NCI-H69 (cell line): ENCODE measurements around the gene HLA-DPA1.

Experiments used
- DNase-seq: peaks from one replicate; lab custom pipeline; 2025; lab: John Stamatoyannopoulos, UW

Gene HLA-DPA1

GRCh38 chr6:33088931-33089620 lies 15.6 kb upstream of the HLA-DPA1 start:
- DNase-seq, result no peak

GRCh38 chr6:33088258-33088930 lies 14.9 kb upstream of the HLA-DPA1 start:
- DNase-seq, result no peak

DNA sequence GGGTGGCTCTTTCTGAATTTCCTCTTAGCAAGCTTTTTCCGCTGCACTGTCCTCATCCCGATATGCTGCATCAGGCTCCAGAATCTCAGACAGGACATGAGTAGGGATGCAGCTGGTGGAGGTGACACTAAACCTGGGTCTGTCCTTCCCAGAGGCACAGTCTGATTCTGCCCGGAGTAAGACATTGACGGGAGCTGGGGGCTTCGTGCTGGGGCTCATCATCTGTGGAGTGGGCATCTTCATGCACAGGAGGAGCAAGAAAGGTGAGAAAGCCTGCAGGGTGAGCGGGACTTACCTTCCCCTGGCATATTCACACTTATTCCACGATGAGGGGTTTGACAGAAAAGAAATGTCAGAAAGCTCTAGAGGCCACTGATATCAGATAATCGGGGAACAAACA lies 12.2 kb upstream of the HLA-DPA1 start:
- DNase-seq, result no peak

DNA sequence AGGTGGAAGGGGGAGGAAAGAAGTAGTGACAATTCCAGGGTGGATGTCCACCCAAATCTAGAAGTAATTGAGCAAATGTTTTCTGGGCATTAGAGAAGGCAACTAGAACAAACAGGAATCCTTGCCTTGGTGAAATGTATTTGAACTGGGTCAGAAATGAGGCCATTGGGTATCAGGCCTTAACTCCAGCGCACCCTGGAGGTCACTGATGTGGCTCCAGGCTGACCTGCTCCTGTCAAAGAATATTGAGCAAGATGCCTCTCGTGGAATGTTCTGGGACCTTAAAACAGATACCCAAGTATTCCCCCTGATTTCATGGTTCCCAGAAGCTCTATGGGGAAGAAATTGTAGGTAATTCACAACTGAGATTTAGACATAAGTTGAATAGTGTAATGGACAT lies 9.3 kb upstream of the HLA-DPA1 start:
- DNase-seq, result peak; percentile 66

DNA sequence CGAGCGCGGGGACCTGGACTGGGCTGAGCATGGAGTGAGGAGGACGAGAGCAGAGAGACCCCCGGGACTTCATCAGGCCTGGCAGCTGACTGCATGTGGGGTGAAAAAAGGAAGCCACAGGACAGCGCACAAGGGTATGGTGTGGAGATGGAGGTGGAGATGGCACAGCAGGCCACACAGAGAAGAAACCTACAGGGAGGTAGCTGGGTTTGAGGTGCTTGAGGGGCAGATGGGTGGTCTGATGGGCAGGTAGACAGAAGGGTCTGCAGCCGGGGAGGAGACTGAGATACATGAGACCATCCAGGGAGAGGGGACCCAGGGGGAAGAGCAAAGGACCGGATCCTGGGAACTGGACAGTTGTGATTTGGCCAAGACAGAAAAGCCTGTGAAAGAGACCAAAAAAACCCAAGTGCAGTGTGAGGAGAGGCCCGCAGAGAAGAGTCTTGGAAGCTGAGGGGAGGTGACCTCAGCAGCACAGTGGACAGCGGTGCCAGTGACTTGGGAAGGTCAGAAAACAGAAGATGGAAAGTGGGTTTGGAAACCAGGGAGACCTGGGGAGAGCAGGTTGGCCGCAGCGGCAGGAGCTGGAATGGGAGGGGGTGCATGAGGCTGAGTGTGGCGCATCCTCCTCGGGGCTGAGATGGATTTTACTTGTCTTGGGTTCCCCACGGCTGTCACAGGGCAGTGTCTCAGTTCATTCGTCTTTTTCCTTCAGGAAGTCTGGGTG lies 7.8 kb upstream of the HLA-DPA1 start:
- no peak for DNase-seq

GRCh38 chr6:33080127-33081089 lies 7.0 kb upstream of the HLA-DPA1 start:
- DNase-seq, result peak; percentile 22

- DNase-seq, result no peak
These were observed 6.1 kb upstream of the HLA-DPA1 start for GRCh38 chr6:33079580-33079979.

- no peak for DNase-seq
These were observed 5.6 kb upstream of the HLA-DPA1 start for GRCh38 chr6:33078919-33079521.

- DNase-seq, result no peak
These were observed 5.0 kb upstream of the HLA-DPA1 start for GRCh38 chr6:33078442-33078841.

- DNase-seq, result no peak
These were observed 4.5 kb upstream of the HLA-DPA1 start for GRCh38 chr6:33077908-33078307.

- no peak for DNase-seq
These were observed 3.0 kb upstream of the HLA-DPA1 start for GRCh38 chr6:33076406-33076934.

- DNase-seq, result no peak
These were observed 2.3 kb upstream of the HLA-DPA1 start, which contains the start of gene HLA-DPB1 for GRCh38 chr6:33075568-33076405. Gene HLA-DPB1 (plus strand): TSS chr6:33075990. CDS start chr6:33076042, 52 bp downstream.

- DNase-seq, result no peak
These were observed 1.7 kb upstream of the HLA-DPA1 start for GRCh38 chr6:33075208-33075567.

DNA sequence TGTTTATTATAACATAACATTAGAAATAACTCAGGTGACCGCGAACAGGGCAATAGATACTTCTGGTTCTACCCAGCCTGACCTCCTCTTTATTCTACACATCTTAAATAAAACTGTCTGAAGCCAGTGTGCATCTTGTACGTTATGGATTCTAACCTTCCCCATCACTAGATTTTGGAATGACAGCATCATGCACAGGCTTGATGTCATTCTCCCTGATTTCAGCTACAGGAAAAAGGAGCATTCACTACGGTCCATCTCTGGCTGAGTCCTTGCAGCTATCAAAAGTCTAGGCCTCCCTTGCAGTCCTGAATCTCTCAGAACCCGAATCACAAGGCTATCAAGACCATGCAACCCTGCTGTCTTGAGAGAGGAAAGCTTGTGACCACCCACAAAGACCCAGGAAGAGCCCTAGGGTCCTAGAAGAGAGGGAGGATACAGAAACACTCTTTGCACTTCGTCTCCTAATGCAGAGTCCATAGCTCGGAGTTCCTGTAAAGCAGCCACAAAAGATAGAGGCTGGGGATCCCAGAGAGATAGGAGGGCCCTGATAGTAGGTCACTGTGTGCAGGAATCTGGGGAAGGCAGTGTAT lies 845 bp downstream of the HLA-DPA1 start:
- DNase-seq, result no peak

DNA sequence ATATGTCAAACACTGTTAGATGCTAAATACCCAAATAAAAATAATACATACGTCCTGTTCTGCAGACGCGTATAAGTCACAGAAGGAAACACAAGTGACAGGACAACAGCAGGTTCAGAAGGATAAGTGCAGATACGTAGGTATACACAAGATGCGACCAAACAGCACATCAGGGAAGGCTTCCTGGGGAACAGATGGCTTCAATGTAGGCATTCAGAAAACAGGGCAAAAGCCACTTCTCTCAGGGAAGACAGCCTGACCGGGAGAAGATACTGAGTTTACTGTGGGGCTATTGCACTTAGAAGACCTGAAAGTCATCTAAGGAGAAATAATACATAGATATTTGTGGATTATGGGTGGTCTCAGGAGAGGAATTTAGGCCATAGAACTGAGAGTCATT lies 1.9 kb downstream of the HLA-DPA1 start:
- DNase-seq, result no peak

DNA sequence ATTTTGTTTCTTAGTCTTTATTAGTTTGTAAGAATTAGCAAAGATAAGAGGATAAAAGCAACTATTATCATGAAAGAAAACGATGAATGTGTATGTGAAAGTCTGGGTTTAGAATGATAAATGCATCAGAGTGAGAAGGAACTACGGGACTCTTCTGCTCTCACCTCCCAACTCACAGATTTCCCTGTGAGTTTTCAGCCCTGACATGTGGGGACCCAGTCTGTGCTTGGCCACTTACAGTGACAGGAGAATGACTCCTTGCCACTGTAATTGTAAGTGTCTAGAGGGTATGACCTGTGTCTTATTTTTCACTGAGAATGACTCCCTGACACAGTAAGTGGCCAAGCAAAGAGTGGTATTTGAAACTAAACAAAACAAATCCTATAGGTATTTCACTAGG lies 2.5 kb downstream of the HLA-DPA1 start:
- DNase-seq, result no peak

- DNase-seq, result no peak
These were observed 4.3 kb downstream of the HLA-DPA1 start for GRCh38 chr6:33069021-33069738.

GRCh38 chr6:33066917-33067521 lies 6.4 kb downstream of the HLA-DPA1 start:
- DNase-seq, result no peak

GRCh38 chr6:33065312-33065711 lies 8.1 kb downstream of the HLA-DPA1 start:
- no peak for DNase-seq
